SKM-1 (cell line): ENCODE data around the gene NCOA3.
A peak's percentile ranks its signal among the peaks of the same experiment; 100 is the strongest.
"Not testable (repeated sequence)": the region's sequence is repeated elsewhere in the genome, so short reads cannot be mapped to it uniquely, and the experiment has no call there.

Source experiments
- DNase-seq: peaks from one replicate; lab custom pipeline; 2025; ENCODE audit not compliant: unreplicated experiment; lab: John Stamatoyannopoulos, UW

Gene NCOA3

GRCh38 chr20:47468290-47469050, 33.2 kb upstream of the NCOA3 start:
- DNase-seq: no peak

GRCh38 chr20:47475419-47476044, 26.2 kb upstream of the NCOA3 start:
- no peak for DNase-seq

GRCh38 chr20:47476452-47476851, 25.2 kb upstream of the NCOA3 start:
- no peak for DNase-seq

- no peak for DNase-seq
Measured at GRCh38 chr20:47479093-47479492, 22.6 kb upstream of the NCOA3 start.

GRCh38 chr20:47479506-47479905, 22.2 kb upstream of the NCOA3 start:
- DNase-seq: no peak

GRCh38 chr20:47480239-47480638, 21.4 kb upstream of the NCOA3 start:
- DNase-seq: no peak

GRCh38 chr20:47480705-47481104, 21.0 kb upstream of the NCOA3 start:
- no peak for DNase-seq

- DNase-seq: no peak
Measured at GRCh38 chr20:47481330-47482216, 20.1 kb upstream of the NCOA3 start.

- DNase-seq: no peak
Measured at GRCh38 chr20:47482705-47483104, 19.0 kb upstream of the NCOA3 start.

- DNase-seq: no peak
Measured at GRCh38 chr20:47484303-47484702, 17.4 kb upstream of the NCOA3 start.

GRCh38 chr20:47487175-47487917, 14.3 kb upstream of the NCOA3 start:
- no peak for DNase-seq

GRCh38 chr20:47489448-47489872, 12.2 kb upstream of the NCOA3 start:
- DNase-seq: peak; percentile 65

GRCh38 chr20:47490795-47491194, 10.9 kb upstream of the NCOA3 start:
- DNase-seq: peak; percentile 82

- no peak for DNase-seq
Measured at GRCh38 chr20:47492284-47492683, 9.4 kb upstream of the NCOA3 start.

GRCh38 chr20:47493175-47493962, 8.3 kb upstream of the NCOA3 start:
- peak; percentile 71 for DNase-seq

GRCh38 chr20:47493963-47494293, 7.8 kb upstream of the NCOA3 start:
- DNase-seq: no peak

GRCh38 chr20:47494606-47495005, 7.1 kb upstream of the NCOA3 start:
- DNase-seq: not testable (repeated sequence)

- DNase-seq: no peak
Measured at GRCh38 chr20:47496118-47496517, 5.6 kb upstream of the NCOA3 start.

GRCh38 chr20:47498606-47499005, 3.1 kb upstream of the NCOA3 start:
- DNase-seq: no peak

GRCh38 chr20:47499053-47499452, 2.6 kb upstream of the NCOA3 start:
- no peak for DNase-seq
